ENCODE data around the gene CDH13. TPM values are rescaled to one million over a fixed set of nuclear protein-coding genes. Genes with fewer than 3 reads are reported as not detected.

CDH13 gene
- total and polyA plus RNA-seq, 9 donors = 1.9 to 34.2 (median 4.8) TPM

DNA sequence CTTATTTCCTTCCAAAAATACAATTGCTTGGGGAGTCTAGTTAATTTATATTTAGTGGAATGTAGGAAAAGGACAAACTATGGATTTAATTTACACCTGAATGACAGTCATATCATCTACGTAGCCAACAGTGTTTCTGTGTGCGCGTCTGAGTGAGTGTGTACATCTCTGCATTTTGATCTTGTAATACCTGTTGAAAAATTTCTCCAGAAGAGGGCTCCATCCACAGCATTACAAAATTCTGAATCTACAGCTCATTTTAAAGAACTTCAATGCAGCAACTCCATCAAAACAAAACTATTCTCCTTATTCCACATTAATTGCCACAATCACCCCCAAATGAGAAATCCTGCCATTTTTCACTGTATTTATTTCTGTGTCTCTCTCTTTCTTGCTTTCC lies 3.9 kb downstream of the CDH13 start:
- intact Hi-C loops (cut with DNase I) = no loop called here
- TF ChIP-seq EP300 (IDR thresholded peaks at IDR 0.05) (no peak), POLR2A (IDR thresholded peaks at IDR 0.05) (no peak)
- no peak for DNase-seq
- Histone ChIP-seq H3K9me3 (no peaks in the 10 kb centered on the region), H3K36me3 (no peaks in the 10 kb centered on the region), H3K27ac (no peak overlapping the region), H3K27me3 (no peaks in the 10 kb centered on the region), H3K4me3 (no peak overlapping the region), H3K4me1 (ENCODE audit: insufficient read depth) (no peaks in the 10 kb centered on the region)
- WGBS, 3 donors = 27 to 47% (median 30%) methylated on average over 3 of the region's 3 CpGs

DNA sequence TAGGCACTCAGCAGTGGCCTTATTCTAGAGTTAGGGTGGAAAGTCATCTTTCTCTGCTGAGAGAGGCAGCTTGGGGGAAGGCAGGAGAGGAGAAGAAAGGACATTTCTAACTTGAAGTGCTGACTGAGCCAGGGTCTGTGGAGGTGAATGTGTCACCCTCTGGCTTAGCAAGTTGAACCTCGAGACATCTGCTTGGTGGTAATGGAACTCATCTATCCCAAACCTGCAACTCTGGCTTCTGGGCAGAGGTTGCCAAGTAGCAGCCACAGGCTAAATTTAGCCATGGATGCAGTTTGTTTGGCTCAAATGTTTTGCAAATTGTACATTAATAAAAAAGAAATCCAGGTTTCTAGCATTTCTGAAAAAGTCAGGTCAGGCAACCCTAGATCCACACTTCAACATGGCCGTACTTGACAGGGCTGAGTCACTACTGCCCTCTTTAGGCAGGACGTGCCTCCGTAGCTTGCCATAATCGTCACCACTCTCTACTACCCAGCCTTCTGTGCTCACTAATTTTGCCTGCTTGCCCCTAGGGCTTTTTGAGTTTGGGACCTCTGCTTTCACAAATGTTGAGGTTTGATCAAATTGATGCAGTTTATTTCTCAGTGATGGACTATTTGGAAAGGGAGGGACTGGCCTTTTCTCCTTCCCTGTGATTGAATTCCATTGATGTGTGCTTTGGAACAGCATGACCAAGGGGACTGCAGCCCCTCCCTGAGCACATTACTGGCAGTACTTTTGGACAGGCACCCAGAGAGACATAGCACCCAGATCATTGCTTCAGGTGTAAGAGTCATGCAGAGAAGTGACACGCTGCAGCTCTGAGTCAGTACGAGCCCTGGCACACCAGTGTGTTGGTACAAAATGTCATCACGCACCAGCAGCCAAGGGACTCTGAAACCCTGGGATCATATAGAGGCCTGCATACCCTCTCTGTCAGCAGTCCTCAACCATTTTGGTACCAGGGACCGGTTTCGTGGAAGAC lies 5.2 kb downstream of the CDH13 start:
- 71 to 81% (median 80%) methylated on average over 10 of the region's 10 CpGs for WGBS, 3 donors
- DNase-seq = no peak
- H3K27me3 ChIP-seq = no peaks in the 10 kb centered on the region
- no peak overlapping the region for H3K4me3 ChIP-seq
- H3K36me3 ChIP-seq = no peaks in the 10 kb centered on the region
- H3K9me3 ChIP-seq = no peaks in the 10 kb centered on the region
- intact Hi-C loops (cut with DNase I) = no loop called here
- H3K4me1 ChIP-seq (ENCODE audit: insufficient read depth) = no peaks in the 10 kb centered on the region
- no peak overlapping the region for H3K27ac ChIP-seq
- TF ChIP-seq POLR2A (IDR thresholded peaks at IDR 0.05) (no peak), CTCF (IDR thresholded peaks at IDR 0.05) (no peak), EP300 (IDR thresholded peaks at IDR 0.05) (no peak)

DNA sequence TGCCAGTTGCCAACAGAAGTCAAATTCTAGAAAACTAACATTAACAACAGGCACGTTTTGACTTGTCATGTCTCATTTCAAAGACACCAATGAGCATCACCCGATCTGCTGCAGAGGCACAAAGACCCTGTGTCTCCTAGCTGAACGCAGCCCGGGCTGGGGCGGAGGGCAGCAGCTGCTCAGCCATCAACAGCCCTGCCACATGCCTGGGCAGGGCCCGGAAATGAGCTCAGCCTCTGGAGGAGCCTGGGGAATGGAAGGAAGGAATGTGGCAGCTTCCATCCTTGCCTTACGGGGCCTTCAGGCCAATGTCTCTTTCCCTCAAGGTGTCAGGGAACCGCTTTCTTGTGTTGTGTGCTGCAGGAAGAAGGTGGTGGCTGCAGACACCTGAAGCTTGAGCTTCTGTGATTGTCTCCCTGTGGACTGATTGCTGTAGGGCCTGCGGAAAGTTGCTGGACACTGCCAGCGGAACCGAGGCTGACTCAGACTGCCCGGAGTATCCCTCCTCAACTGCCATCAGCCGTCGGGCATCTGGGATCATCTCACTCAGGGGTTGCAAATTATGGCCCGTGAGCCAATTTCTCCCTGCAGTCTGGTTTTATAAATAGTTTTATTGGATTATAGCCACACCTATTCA lies 7.3 kb downstream of the CDH13 start:
- H3K27me3 ChIP-seq = no peaks in the 10 kb centered on the region
- no peaks in the 10 kb centered on the region for H3K36me3 ChIP-seq
- DNase-seq = no peak
- intact Hi-C loops (cut with DNase I) = no loop called here
- H3K4me3 ChIP-seq = no peak overlapping the region
- H3K27ac ChIP-seq = no peak overlapping the region
- 68 to 69% (median 69%) methylated on average over 15 of the region's 15 CpGs for WGBS, 3 donors
- TF ChIP-seq POLR2A (IDR thresholded peaks at IDR 0.05) (no peak), EP300 (IDR thresholded peaks at IDR 0.05) (no peak), CTCF (IDR thresholded peaks at IDR 0.05) (no peak)
- H3K4me1 ChIP-seq (ENCODE audit: insufficient read depth) = no peaks in the 10 kb centered on the region
- no peaks in the 10 kb centered on the region for H3K9me3 ChIP-seq

- H3K9me3 ChIP-seq = no peaks in the 10 kb centered on the region
- H3K36me3 ChIP-seq = no peaks in the 10 kb centered on the region
- no peak for DNase-seq
- WGBS, 3 donors = 90 to 92% (median 91%) methylated on average over 2 of the region's 2 CpGs
- intact Hi-C loops (cut with DNase I) = no loop called here
- no peaks in the 10 kb centered on the region for H3K27me3 ChIP-seq
- H3K4me3 ChIP-seq = no peak overlapping the region
- H3K4me1 ChIP-seq (ENCODE audit: insufficient read depth) = no peaks in the 10 kb centered on the region
- H3K27ac ChIP-seq = no peak overlapping the region
- TF ChIP-seq CTCF (IDR thresholded peaks at IDR 0.05) (no peak), EP300 (IDR thresholded peaks at IDR 0.05) (no peak), POLR2A (IDR thresholded peaks at IDR 0.05) (no peak)
Observed at GRCh38 chr16:82634955-82635610, 8.3 kb downstream of the CDH13 start.
